GM12873 (cell line): ENCODE data around the gene NF1.
A peak's percentile ranks its signal among the peaks of the same experiment; 100 is the strongest.

Source experiments
- TF ChIP-seq, protein P1 (sequence below): IDR thresholded peaks from 2 replicates; pipeline ENCODE4 v1.5.1; 2012; ENCODE audit warnings: low read depth, mild to moderate bottlenecking, moderate library complexity, low read length, control low read depth; ENCODE audit not compliant: insufficient read depth; ENCODE audit errors: missing control alignments

NF1 gene

DNA sequence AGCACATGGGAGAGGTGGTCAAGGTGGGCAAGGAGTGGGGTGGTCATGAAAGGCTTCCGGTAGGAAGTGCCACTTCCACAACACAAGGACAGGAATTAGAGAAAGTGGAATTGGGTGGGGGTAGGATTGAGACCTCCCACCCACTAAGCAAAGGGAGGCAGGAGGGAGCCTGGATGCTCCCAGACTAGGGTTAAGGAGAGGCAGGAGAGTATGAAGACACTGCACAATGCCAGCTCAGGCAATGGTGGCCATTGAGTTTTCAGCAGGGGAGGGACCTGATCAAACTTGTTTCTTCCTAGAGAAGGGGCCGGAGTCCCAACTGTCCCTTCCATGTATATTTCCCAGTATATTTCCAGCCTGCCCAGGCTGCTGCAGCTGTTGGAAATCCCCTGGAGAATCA is 293.6 kb downstream of the NF1 start:
- TF ChIP-seq, protein P1, sequence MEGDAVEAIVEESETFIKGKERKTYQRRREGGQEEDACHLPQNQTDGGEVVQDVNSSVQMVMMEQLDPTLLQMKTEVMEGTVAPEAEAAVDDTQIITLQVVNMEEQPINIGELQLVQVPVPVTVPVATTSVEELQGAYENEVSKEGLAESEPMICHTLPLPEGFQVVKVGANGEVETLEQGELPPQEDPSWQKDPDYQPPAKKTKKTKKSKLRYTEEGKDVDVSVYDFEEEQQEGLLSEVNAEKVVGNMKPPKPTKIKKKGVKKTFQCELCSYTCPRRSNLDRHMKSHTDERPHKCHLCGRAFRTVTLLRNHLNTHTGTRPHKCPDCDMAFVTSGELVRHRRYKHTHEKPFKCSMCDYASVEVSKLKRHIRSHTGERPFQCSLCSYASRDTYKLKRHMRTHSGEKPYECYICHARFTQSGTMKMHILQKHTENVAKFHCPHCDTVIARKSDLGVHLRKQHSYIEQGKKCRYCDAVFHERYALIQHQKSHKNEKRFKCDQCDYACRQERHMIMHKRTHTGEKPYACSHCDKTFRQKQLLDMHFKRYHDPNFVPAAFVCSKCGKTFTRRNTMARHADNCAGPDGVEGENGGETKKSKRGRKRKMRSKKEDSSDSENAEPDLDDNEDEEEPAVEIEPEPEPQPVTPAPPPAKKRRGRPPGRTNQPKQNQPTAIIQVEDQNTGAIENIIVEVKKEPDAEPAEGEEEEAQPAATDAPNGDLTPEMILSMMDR: no peak

DNA sequence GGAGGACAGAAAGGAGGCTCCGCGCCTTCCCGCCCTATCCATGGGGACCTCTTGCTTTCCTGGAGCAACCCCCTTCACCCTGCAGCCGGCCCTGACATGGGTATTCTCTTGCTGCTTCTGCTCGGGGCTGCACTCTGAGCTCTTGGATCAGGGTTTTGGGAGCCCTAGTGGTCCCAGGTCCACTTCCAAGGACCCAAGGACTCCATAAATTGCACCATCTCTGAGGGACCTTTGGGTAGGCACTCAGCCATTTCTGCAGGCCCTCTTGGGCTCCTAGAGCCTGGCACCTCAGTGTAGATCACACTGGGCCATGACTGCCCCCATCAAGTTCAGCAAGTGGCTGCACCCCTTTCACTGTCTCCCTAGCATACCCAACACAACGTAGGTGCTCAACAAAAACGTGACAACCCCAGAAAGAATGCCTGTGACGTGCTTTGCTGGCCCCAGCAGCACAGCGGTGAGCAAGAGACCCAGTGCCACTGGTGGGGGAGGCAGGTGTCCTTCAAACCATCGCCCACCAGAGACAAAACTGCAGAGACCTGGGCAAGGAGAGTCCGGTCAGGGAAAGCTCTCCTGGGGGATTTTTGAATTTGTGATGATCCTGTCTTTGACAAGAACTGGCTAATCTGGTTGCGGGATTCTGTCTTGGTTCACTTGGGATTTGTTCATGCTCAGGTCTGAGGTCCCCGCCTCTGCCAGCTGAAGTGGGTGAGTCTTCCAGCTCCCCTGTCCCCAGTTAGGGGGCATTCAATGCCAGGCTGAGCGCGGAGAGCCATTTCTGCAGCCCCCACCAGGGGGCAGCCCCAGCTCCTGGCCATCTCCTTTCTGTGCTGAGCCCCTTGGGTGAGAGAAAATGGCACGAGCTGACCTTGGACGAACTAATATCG is 294.2 kb downstream of the NF1 start:
- TF ChIP-seq, protein P1: peak; percentile 80

DNA sequence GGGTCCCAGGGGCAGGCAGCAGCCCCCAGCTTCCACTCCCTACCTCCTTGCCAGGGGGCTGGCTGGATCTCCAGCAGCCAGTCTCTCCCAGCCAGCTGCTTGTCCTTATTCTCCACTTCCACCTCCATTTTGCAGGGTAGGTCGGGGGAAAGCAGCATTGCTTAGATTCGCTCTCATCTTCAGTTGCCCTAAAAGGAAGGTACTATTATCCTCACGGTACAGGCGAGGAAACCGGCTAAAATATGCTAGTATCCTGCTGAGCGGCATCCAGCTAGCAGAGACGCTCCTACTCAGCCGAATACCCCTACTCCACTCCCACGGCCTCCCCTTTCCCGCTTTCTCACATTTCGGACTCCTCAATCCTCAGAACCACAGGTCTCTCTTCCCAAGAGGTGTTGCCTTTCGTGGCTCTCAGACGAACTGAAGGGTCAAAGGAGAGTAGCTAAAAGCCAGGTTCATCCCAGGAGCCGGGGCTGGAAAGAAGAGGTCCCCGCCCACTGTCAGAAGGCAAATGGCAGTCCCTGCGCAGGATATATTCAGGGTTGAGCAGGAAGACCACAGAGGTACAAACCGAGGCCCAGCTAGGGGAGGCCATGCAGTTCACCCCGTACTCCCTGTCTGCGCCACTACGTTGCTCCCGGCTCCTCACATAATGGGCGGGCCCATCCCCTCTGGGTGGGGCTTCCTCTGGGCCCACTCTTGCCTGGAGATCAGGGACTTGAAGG is 295.0 kb downstream of the NF1 start:
- TF ChIP-seq, protein P1: no peak

DNA sequence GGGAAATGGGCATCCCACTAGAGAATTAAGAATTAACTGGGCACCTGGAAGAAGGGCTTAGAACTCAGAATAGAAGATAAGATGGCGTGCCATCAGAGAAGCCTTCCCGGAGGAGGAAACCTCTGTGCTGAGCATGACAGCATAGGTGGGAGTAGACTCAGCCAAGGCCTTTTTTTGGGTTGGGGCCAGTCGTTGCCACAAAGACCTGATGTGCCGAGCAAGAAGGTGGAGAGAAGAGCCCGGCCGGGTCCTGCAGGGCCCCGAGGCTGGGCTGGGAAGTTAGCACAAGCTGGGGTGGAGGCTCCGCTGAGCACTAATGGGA is 295.6 kb downstream of the NF1 start:
- TF ChIP-seq, protein P1: no peak

GRCh38 chr17:31390748-31391495 is 296.1 kb downstream of the NF1 start:
- TF ChIP-seq, protein P1: no peak

GRCh38 chr17:31391496-31391949 is 296.7 kb downstream of the NF1 start, which contains the start of gene RAB11FIP4:
Gene RAB11FIP4, plus strand, starts transcription at chr17:31391675. Its CDS starts 178 bp downstream, at chr17:31391853.
- TF ChIP-seq, protein P1: no peak
